Renal pelvis (tissue), 4 donors: Measurements from ENCODE around the gene MAJIN. TPM values are rescaled to one million over a fixed set of nuclear protein-coding genes. Genes with fewer than 3 reads are reported as not detected.

Source experiments
- DNase-seq: peaks from one replicate; pipeline ENCODE4 v3.0.0-alpha.2; 2013
- polyA plus RNA-seq, 3 donors: library from polyadenylated mRNA; unstranded; fragments of 120-200 nt; gene quantifications; one replicate each; pipeline ENCODE4 v1.2.1, GENCODE V29; 2013; ENCODE audit not compliant: insufficient read length in 3 of 3

Gene MAJIN
- polyA plus RNA-seq, 3 donors = 1.0 to 1.4 (median 1.3) TPM

DNA sequence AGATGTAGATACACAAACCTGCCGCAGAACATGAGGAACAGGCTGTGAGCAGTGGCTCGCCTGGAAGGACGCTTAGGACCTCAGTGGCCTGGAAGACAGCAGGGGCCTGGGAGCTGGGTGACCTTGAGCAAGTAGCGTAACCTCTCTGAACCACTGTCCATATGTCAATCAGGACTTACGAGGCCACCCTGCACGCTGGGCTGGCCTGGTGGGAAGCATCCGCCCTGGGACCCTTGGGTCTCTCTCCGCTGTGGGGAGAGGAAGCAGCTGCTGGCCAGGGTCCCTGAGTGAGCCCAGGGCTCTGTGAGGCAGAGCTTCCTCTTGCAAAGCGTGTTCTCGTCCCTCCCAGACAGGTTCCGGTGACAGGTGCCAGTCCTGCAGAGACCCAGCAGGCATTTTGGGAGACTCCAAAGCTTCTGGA, 79.5 kb downstream of the MAJIN start:
- DNase-seq = no peak

- DNase-seq = no peak
Observed at GRCh38 chr11:64891880-64892279, 80.0 kb downstream of the MAJIN start.

DNA sequence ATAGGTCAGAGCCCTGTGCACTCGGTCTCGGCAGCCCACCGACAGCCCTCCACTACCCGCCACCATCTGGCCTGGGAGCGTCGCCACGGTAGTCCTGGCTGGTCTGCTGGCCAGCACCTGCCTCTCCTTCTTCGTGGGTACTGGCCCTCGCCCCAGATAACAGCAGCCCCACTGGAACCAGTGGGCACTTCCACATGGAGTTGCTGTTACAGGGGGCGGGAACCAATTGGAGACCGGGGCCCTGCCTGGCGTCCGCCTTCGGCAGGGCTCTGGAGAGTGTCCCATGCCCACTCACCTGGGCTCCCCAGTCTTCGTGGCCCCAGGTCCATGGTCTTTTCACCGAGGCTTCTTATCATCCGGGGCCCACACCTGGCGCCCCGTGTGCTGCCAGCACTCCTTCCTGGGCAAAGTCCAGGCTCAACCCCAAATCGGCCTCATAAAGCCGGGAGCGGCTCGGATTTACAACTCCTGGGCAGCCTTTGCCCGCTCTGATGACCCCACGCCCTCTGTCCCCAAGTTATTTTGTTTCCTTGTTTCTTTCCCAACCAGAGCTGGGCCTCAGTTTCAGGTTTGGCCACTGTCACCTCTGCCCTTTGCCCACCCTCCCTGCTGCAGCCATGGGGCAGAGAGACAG, 80.6 kb downstream of the MAJIN start:
- DNase-seq = no peak

DNA sequence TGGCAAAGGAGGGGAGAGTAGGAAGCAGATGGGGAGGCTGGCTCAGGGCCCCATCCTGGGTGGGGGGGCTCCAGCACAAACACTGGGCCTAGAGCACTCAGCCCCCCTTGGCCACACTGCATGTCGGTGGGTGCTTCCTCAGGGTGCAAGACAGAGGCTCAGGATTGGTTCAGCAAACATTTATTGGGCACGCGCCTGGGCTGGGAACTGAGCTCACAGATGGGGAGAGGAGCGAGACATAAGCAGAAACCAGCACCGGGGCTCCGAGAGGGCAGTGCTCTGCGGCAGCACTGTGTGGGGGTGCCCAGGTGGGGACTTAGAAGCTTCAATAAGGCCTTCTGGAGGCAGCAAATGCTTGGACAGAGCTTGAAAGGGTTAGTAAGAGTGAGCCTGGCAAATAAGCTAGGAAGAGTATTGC, 81.4 kb downstream of the MAJIN start:
- no peak for DNase-seq

DNA sequence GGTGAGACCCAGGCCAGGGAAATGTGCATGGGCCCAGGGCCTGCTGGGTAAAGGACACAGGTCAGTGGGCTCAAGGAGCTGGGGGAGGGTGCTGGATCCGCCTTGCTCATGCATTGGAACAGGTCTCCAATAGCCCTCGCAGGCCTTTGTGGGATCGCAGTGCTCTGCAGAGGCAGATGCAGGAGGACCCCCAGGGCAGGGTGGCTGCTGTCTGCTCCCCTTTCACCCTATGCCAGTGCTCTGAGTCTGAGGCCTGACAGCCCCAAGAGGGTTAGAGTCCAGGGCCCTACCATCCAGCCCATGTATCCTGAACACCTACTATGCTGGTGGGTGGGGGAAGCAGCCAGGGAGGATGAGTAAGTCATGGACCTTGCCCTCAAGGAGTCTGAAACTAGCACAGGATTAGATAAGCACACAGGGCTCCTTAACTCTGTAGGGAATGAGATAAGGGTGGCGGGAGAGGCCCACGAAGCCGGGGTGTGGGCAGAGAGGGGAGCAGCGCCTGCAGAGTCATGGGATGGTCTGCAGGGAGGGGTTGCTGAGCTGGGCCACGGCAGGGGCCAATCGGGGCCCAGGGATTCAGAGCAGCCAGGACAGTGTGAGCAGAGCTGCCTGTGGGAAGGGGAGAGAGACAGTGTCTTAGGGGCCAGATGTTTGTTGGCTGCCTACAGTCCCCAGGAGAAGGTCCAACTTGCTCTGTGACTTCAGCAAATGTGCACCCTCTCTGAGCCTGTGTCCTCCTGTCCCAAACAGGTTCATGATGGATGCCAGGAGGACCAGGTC, 83.0 kb downstream of the MAJIN start:
- no peak for DNase-seq

DNA sequence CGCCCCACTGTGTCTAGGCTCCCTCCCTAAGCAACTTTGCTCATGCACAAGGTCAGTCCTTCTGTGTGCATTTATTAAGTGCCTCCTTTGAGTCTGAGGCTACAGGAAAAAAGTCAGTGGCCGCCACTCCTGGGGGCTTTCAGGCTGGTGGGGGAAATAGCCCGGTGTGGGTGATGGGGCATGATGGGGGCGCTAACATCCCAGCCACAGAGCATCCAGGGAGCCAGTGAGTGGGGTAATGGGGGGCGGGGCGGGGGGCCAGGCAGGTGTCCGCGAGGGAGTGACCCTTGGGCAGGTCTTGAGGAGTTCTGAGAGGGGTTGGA, 83.5 kb downstream of the MAJIN start:
- DNase-seq = no peak

Other genes starting within 250 kb of the MAJIN start
- gene NRXN2, start 248.9 kb downstream of the MAJIN start, polyA plus RNA-seq = 10 to 100 TPM; 17.8 to 24.6 (median 23.0) TPM
- gene RASGRP2, start 228.0 kb downstream of the MAJIN start, polyA plus RNA-seq = 1 to 10 TPM; 4.1 to 6.7 (median 5.4) TPM
- 1 to 10 TPM; 2.2 to 2.4 (median 2.3) TPM for gene PYGM, start 212.1 kb downstream of the MAJIN start, polyA plus RNA-seq
- gene SF1, start 193.6 kb downstream of the MAJIN start, polyA plus RNA-seq = 100 to 1,000 TPM; 315 to 492 (median 440) TPM
- gene MAP4K2, start 168.9 kb downstream of the MAJIN start, polyA plus RNA-seq = 10 to 100 TPM; 20.4 to 27.6 (median 23.0) TPM
- 10 to 100 TPM; 44.7 to 49.1 (median 45.6) TPM for gene MEN1, start 161.6 kb downstream of the MAJIN start, polyA plus RNA-seq
- 1 to 10 TPM; 6.0 to 8.1 (median 8.0) TPM for gene CDC42BPG, start 127.5 kb downstream of the MAJIN start, polyA plus RNA-seq
- 10 to 100 TPM; 61.6 to 73.4 (median 68.3) TPM for gene EHD1, start 93.5 kb downstream of the MAJIN start, polyA plus RNA-seq
- gene ATG2A, start 54.9 kb downstream of the MAJIN start, polyA plus RNA-seq = 10 to 100 TPM; 21.7 to 24.1 (median 23.3) TPM
- gene PPP2R5B, start 47.4 kb downstream of the MAJIN start, polyA plus RNA-seq = 10 to 100 TPM; 14.7 to 18.4 (median 17.7) TPM
- gene GPHA2, start 36.2 kb downstream of the MAJIN start, polyA plus RNA-seq = 1 to 10 TPM; 2.0 to 3.7 (median 2.1) TPM
- 1 to 10 TPM; 3.1 to 3.2 (median 3.1) TPM for gene BATF2, start 24.9 kb upstream of the MAJIN start, polyA plus RNA-seq
- 10 to 100 TPM; 62.8 to 73.0 (median 71.0) TPM for gene ARL2, start 42.1 kb upstream of the MAJIN start, polyA plus RNA-seq
- 10 to 100 TPM; 31.7 to 32.7 (median 32.0) TPM for gene SNX15, start 55.3 kb upstream of the MAJIN start, polyA plus RNA-seq
- 10 to 100 TPM; 14.1 to 18.2 (median 14.6) TPM for gene SAC3D1, start 69.1 kb upstream of the MAJIN start, polyA plus RNA-seq
- gene NAALADL1, start 86.4 kb upstream of the MAJIN start, polyA plus RNA-seq = 10 to 100 TPM in 2 of 3 donors, 1 to 10 TPM in 1; 8.7 to 13.5 (median 11.3) TPM
- 10 to 100 TPM; 18.3 to 23.6 (median 22.6) TPM for gene CDCA5, start 111.9 kb upstream of the MAJIN start, polyA plus RNA-seq
- 10 to 100 TPM; 30.4 to 37.1 (median 35.4) TPM for gene ZFPL1, start 112.1 kb upstream of the MAJIN start, polyA plus RNA-seq
- 100 to 1,000 TPM; 120 to 154 (median 140) TPM for gene VPS51, start 124.1 kb upstream of the MAJIN start, polyA plus RNA-seq
- 100 to 1,000 TPM in 1 of 3 donors, 10 to 100 TPM in 2; 88.7 to 100 (median 97.5) TPM for gene TM7SF2, start 139.8 kb upstream of the MAJIN start, polyA plus RNA-seq
- 10 to 100 TPM in 1 of 3 donors, 1 to 10 TPM in 2; 7.8 to 12.4 (median 9.9) TPM for gene ZNHIT2, start 145.6 kb upstream of the MAJIN start, polyA plus RNA-seq
- gene FAU, start 150.0 kb upstream of the MAJIN start, polyA plus RNA-seq = 100 to 1,000 TPM; 706 to 910 (median 772) TPM
- 10 to 100 TPM; 58.8 to 63.2 (median 63.2) TPM for gene MRPL49, start 150.2 kb upstream of the MAJIN start, polyA plus RNA-seq
- gene SYVN1, start 162.4 kb upstream of the MAJIN start, polyA plus RNA-seq = 10 to 100 TPM; 48.6 to 51.8 (median 49.6) TPM
- gene SPDYC, start 198.1 kb upstream of the MAJIN start, polyA plus RNA-seq = under 1 TPM in 1 of 3 donors, not detected in 2; 0.17 TPM
- 100 to 1,000 TPM; 109 to 112 (median 109) TPM for gene CAPN1, start 209.8 kb upstream of the MAJIN start, polyA plus RNA-seq